Measurements from ENCODE around the gene TESK1.

Gene TESK1

GRCh38 chr9:35646533-35647265 lies 41.6 kb downstream of the TESK1 start:
- DNase-seq (ENCODE audit: low read depth in 2 of 2), result peak; percentile 86 to 88

GRCh38 chr9:35649431-35650340 lies 44.6 kb downstream of the TESK1 start:
- DNase-seq (ENCODE audit: low read depth in 2 of 2), result no peak

DNA sequence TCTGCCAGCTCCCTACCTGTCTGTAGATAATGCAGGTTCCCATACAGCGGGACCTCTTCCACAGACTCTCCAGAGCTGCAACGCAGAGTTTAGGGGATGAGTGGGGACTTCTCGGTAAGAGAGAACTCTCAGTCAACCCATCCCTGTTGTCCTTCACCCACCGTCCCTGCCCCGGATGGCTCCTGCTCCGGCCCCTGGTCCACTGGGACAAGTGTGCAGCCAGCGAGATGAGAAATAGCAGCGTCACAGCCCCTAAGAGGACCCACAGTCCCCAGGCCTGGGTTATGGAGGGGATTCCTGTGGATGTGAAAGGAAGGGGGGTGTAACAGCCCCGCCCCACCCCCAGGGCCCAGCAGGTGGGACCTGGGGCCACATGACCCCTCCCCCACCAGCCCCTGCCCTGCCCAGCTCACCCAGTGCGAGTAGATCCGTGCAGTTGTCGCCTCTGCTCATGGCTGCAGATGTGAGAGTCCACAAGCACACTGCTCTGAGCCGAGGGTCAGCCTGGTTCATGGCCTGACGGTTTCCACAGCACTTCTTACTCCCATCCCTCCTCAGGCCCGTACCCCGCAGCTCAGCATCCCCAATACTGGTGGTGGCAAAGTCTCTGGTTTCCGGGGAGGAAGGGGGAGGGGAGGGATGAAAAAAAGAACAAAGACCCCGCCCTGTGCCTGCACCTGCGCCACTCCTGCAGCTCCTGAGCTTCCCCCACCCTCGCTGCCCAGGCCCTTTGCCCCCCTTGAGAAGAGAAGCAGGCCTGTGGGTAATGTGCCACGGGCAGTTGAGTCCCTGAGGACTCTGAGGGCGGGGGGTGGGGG lies 45.5 kb downstream of the TESK1 start, which contains the start of gene SIT1:
SIT1 (minus strand) TSS at position 591 of the 818 bp plus-strand sequence; CDS start at position 513, 78 bp downstream.
- no peak for DNase-seq (ENCODE audit: low read depth in 2 of 2)

GRCh38 chr9:35651956-35652828 lies 47.1 kb downstream of the TESK1 start:
- no peak for DNase-seq (ENCODE audit: low read depth in 2 of 2)

GRCh38 chr9:35652829-35653209 lies 47.8 kb downstream of the TESK1 start:
- no peak for DNase-seq (ENCODE audit: low read depth in 2 of 2)

GRCh38 chr9:35653611-35654010 lies 48.5 kb downstream of the TESK1 start:
- no peak for DNase-seq (ENCODE audit: low read depth in 2 of 2)

DNA sequence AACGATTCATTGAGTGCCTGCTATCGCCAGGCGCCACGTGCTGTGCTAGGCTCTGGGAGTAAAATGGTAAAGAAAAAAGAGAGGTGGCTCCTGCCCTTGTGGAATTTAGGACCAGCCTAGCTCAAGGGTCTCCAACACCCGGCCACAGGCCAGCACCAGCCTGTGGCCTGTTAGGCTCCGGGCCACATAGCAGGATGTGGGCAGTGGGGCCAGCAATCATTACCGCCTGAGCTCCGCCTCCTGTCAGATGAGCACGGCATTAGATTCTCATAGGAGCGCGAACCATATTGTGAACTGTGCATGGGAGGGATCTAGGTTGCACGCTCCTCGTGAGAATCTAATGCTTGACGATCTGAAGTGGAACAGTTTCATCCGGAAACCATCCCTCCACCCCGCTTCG lies 51.3 kb downstream of the TESK1 start:
- no peak for DNase-seq (ENCODE audit: low read depth in 2 of 2)

DNA sequence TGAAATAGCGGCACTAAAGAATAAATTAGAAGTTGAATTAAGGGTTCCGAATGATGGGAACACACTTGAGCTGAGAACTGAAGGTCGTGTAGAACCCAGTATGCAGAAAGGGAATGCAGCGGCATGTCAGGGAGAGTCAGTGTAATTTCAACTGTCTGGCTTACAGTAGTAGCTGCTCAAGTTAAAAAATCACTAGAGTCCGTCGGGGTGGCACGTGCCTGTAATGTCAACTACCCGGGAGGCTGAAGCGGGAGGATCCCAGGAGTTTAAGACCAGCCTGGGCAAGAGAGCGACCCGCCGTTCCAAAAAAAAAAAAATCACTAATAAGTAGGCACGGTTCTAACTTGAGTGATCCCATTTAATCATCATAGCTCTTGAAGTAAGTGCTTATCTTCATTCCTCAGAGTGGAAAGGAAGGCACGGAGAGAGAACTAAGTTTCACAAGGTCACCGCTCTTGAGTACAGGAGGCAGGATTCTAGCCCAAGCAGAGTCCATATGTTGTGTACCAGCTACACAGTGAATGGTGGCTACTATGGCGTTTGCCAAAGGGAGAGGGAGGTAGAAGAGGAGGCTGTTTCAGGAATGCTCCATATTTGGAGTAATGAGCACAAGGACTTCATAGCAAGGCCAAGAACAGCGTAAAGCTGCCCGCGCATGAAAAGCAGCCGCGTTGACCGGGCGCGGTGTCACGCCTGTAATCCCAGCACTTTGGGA lies 51.9 kb downstream of the TESK1 start:
- DNase-seq (ENCODE audit: low read depth in 2 of 2), result no peak

- peak; percentile 87 to 96 for DNase-seq (ENCODE audit: low read depth in 2 of 2)
These were observed 52.6 kb downstream of the TESK1 start, which contains the start of gene RMRP for GRCh38 chr9:35657546-35658136. Gene RMRP, minus strand, starts transcription at chr9:35658019.

GRCh38 chr9:35658137-35658967 lies 53.3 kb downstream of the TESK1 start, which contains the start of gene CCDC107:
Gene CCDC107, plus strand, starts transcription at chr9:35658292. Its CDS starts 88 bp downstream, at chr9:35658380.
- DNase-seq (ENCODE audit: low read depth in 2 of 2), result peak; percentile 73 to 74

DNA sequence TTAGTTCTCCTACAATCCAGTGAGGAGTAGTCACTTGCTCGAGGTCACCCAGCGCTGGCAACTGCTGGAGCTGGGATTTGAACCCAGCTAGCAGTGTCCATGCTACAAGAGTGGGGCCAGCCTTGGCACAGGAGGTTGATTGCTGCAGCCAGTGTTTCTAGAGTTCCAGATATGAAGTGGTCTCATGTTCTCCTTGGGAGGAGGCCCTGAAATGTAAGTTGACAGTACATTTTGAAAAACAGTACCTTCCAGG lies 53.8 kb downstream of the TESK1 start:
- no peak for DNase-seq (ENCODE audit: low read depth in 2 of 2)

GRCh38 chr9:35659340-35659739 lies 54.3 kb downstream of the TESK1 start:
- no peak for DNase-seq (ENCODE audit: low read depth in 2 of 2)

Measured in activated CD4-positive, alpha-beta T cell treated with anti-CD3 and anti-CD28 coated beads for 24 hours (primary cell).